ENCODE data around the gene HACD4.

DNA sequence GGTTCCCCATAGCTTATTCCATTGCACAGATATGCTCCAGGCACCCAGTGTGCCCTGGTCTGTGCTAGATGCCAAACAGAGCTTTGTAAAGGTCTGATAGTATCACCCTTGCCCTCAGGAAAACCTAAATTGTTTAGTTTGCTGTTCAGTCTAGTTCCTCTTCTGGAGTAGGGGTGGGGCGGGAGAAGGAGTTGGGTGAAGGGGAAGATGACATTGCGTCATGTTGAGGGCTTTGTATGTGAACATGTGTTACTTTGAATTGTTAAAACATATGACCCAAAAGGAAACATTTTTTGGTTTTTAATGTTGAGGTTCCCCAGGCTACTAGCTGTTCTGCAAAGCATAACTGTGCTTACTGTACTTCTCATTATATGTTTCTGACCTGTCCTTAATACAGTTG lies 40.6 kb downstream of the HACD4 start:
- no peak for TF ChIP-seq POLR2A (IDR thresholded peaks at IDR 0.05; ENCODE audit: low read depth, low read length)
- TF ChIP-seq POU2F2 (IDR thresholded peaks at IDR 0.05; ENCODE audit: low read depth, low read length) = no peak
- no peak for TF ChIP-seq TAF1 (IDR thresholded peaks at IDR 0.05; ENCODE audit: low read depth, low read length)
- TF ChIP-seq POLR2AphosphoS5 (IDR thresholded peaks at IDR 0.05; ENCODE audit: low read depth, low read length) = no peak
- no peak for TF ChIP-seq PAX5 (IDR thresholded peaks at IDR 0.05; ENCODE audit: insufficient read depth, low read length, severe bottlenecking)
- no peak for TF ChIP-seq SPI1 (IDR thresholded peaks at IDR 0.05; ENCODE audit: low read depth, low read length)

Data from GM12891 (cell line).